HG03558 (cell line): ENCODE measurements around the gene SPRYD3.

Experiments
- ATAC-seq: cut with Tn5 transposase; IDR thresholded peaks from one replicate; pipeline ENCODE4 v1.9.1; 2021; ENCODE audit warnings: moderate number of reproducible peaks; ENCODE audit not compliant: unreplicated experiment; ENCODE audit errors: extremely low read depth

SPRYD3 gene

DNA sequence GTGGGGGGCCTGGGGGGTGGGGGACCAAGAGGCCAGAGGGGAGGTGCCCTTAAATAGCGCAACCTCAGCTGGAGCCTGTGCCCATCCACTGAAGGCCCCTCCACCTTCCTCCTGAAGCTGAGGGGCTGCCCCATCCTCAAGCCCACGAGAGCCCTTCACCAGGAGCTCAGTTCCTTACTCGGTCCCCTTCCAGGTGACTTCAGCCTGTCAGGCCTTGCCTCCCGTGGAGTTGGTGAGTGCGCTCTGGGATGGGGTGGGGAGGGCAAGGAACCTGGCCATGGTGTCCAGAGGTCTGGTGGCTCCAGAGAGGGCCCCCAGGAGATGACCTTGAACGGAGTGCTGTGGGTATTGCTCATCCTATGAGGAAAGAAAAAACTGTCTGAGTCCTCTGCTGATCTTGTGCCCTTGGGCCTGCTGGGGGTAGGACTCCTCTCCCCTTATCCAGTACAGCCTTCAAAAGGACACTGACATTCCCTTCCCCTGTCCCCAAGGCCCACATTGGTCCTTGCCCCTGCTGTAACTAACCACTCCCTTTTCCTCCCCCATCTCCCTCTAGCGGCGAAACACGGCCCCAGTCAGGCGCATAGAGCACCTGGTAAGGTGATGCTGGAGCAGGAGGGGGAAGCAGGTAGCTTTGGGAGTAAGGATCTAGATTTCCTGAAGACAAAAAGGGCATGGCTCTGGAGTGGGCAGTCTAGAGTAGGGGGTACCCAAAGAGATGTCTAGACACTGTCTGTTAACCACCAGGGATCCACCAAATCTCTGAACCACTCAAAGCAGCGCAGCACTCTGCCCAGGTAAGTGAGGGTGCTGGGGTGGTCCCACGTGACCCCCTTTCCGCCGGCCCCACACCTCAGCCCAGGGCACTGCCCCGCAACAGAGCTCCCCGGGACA is 25.7 kb downstream of the SPRYD3 start:
- no peak for ATAC-seq

DNA sequence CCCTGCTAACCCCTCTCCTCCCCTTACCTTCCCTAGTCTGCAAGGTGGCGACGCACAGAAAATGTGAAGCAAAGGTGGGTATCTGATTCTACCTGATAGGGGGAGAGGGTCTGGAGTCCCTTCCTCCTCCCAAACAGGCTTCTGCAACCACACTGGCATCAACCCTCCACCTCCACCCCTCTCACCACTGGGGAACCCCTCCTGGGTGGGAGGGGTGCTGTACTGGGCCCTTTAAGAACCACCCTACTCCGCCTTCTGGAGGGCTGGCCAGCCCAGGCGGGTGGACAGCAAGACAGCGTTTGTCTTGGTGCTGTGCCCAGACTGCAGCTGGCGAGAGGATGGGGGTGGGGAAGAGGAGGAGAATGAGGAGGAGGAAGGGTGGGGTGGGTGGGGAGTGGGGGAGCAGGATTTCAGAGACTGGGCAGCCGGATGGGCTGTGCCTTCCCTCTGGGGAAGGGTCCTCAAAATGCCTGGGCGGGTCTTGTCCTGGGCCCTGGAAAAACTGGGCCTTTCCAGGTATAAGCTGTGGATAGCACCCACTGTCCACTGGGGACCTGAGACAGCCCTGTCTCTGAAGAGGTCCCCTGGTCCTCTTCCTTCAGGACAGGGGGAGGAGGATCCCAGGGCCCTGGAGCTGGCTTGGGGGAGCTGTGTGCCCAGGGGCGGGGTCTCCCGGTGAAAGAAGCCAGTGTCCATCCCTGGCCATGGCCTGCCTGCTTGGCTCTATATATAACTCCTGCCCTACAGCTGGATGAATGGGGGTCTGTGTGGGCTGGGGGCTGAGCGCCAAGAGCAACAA is 26.6 kb downstream of the SPRYD3 start:
- no peak for ATAC-seq

DNA sequence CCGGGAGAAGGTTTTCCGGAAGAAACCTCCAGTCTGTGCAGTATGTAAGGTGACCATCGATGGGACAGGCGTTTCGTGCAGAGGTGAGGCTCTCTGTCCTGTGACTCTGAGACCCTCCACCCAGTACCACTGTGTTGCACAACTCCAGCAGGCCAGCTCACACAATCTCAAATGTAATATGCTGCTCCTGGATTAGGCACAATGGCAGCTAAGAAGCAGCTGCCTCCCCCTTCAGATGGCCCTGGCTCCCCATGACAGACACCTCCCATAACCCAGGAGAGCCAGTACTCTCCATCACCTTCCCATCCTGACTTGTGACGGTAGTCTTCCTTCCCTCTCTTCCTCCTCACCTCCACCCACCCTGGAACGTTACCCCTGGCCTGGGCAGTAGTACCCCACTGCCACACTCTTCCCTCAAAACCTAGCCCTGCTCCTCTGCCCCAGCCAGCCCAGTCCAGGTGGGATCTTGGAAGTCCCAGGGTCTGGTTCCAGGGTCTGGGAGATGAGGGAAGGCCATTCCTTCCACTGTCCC is 27.2 kb downstream of the SPRYD3 start:
- ATAC-seq = no peak

DNA sequence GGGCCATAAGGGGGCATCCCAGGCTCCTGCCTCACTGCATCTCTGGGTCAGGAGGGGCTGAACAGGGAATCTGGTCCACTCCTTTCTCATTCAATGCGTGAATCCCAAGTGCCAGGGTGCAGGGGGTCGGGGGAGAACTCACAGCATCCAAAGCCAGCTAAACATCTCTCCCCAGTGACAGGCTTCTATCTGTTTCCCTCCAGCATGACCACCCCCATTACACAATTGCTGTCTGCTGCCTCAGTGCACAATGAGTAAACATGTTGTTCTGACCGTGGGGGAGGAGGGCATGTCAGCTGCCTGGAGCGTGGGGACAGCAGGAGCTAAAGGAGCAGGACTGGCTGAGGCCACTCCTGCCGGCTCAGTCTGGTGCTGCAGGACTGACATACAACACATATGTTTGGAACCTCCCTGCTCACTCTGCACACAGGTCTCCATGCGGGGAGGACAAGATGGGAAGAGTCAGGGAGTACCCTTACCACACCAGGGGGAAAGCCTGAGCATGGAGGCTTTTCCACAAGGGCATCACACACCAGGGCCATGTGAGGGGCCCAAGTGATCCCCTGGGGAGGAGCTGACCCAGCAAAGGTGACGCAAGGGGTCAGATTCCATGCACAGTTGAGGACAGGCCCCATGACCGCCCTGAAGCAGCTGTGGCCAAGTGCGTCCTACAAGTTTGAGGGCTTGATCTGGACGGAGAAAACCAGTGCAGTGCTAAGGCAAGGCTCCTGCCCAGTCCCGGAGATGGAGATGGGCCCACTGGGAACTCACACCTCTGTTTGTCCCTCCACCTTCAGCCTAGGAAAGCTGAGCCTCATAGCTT is 27.9 kb downstream of the SPRYD3 start:
- no peak for ATAC-seq

DNA sequence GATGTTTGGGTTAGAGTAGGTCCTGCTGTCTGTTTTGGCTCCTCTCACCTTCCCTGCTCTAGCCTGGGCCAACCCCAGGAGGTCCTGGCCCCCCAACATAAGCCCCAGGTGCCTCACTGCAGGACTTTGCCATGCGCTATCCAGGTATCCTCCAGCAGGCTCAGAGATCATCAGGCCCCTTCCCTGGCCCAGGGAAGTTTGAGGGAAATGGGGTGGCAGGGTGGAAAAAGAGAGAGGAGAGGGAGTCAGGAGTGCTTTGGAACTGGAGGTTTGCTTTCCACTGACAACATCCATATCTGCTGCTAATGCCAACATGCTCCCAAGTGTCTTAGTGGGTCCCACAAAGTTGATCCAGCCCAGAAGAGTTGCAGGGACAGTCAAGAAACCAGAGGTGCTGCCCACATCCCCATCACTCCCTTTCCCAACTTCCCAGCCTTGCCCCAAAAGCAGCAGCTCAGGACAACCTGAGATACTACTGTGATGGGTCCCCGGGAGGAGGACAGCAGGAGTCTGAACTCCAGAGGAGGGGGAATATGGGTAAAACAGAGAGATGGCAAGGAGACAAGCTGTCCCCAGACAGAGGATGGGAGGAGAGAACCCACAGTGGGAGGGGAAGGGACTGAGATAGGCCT is 28.6 kb downstream of the SPRYD3 start:
- no peak for ATAC-seq

DNA sequence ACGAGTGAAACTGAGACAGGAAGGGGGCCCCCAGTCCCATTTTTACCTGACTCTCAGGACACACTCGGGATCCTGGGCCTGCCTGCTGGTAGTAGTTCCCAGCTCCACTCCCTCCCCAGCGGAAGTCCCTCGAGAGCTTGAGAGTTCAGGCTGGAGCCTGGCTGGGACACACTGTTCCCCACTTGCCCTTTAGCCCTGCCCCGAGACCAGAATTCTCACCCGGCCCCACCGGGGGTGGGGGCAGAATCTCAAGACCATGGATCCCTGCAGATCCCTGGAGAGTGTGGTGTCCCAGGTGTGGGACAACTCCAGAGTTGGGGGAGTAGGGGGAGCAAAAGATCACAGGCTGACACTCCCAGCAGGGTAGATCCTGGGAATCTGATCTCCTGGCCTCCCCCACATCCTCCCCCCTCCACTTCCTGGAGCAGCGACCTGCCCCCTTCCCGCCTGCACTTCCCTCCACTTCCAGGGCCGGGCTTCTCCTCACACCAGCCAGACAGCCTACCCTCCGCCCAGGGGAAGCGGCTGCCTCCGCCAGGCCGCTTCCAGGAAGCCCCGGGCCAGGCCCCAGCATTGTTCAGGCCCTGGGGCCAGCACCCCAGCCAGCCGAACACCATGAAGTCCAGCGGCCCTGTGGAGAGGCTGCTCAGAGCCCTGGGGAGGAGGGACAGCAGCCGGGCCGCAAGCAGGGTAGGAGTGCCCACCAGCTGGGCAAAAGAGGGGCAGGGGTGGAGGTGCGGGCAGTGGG is 29.4 kb downstream of the SPRYD3 start, which contains the start of gene TNS2:
TNS2 (plus strand) TSS at position 495 of the 748 bp plus-strand sequence; CDS start at position 616, 121 bp downstream.
- ATAC-seq = no peak

DNA sequence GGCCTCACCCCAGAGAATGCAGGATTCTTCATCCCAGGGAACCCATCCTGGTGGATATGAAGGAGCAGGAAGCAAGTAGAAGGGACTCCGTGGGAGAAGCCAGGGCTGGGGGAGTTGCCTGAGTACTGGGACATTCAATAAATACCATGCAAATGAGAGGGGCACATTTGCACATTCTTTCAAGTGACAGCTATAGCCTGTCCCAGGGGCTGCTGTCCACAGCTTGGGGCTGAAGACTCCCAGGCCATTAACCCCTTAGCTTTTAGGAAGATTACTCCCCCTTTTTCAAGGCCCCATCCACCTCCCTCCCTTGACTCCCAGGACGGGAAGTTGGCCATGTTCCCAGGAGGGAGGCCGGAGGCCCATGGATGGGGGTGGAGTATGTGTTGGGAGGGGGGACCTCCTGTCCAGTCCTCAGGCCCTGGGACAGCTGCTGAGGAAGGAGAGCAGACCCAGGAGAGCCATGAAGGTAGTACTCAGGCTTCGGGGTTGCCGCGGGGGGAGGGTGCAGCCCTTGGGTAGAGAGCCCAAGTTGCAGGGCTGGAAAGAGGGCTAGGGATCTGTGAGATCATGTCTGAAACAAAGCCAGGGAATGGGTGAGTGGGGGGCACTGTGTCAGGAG is 30.3 kb downstream of the SPRYD3 start:
- no peak for ATAC-seq

DNA sequence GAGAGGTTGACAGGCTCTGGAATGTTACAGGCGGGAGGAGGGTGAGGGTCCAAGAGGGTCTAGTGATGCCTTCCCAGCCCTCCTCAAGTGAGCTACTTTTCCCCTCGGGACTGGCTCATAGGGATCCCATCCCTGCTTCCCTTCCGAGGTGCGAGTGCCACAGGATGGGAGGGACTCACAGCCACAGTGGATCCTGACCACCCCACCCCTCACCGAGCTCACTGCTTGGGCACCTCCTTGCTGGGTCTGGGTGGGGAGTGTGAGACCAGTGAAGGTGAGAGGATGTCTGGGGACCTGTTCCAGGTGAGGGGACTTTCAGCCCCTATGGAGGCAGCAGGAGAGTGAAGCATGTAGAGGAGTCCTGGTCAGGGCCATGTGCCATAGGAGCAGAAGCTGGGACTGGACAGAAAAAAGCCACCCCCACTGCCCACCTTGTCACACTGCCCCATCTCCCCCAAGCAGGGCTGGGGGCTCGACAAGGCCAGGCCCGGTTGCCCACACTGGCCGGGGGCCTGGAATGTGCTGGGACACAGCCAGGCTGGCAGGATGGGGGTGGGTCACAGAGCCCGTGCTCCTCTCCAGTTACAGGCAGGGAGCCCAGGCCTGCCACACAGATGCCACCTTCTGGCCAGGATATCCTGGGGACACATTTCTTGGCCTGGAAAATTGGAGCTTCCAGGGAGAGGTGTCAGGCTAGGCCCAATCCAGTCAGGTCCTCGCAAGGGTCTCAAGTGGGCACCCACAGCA is 31.0 kb downstream of the SPRYD3 start:
- ATAC-seq = no peak

DNA sequence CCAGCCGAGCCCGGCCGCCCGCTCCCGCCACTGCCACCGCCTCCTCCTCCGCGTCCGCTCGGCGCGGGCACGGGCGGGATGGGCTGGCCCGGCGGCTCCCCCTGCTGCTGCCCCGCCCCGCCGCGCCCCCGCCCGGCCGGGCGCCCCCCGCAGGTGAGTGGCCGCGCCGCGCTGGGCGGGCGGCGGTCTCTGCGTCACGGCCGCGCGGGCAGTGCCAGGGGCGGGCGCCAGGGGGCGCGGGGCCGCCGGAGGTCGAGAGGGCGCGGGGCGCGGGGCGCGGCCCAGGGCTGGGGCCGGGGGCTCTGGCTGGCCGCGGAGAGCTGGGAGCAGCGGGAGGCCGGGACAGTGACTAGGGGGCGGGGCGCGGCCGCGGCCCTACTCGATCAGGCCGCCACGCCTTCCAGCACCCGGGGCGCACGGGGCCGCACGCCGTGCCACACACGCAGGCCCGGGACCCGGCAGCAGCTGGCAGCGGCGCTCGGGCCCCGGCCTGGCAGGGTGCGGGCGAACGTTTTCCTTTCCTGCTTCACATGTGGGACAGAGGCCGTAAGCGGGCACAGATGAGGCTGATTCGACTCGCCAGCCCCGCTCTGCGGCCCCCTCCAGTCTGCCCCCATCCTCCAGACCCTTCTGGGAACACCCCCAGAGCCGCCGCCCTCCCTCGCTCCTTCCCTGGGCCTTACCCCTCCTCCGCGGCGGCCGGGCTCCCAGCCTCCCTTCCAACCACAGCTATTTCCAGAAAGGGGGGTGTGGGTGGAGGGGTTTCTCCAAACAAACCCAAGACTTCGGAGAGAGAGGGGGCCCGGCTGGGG is 31.8 kb downstream of the SPRYD3 start:
- no peak for ATAC-seq

DNA sequence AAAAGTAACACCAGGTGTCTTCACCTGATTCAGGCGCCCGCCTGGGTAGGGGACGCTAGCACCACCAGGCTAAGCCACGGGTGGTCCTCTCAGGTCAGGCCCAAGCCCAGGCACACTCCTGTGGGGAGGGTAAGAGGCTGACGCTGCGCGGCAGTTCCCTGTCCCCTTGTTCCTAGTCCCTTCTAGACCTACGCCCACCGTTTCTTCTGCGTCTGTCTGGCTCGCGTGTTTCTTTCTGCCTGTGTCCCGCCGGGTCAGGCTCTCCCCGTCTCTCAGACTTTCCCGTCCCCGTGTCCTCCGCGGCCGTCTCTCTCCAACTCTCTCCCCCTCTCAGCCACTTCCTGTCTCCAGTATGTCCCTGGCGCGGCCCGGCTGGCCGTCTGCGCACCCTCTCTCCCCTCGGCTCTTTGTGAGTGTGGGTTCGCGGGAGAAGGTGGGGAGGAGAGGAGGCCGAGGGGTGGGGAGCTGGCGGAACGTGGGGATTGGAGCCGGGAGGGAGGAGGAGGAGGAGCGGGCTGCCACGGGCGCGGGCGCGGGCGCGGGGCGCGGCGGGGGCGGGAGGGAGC is 32.5 kb downstream of the SPRYD3 start:
- ATAC-seq = no peak

DNA sequence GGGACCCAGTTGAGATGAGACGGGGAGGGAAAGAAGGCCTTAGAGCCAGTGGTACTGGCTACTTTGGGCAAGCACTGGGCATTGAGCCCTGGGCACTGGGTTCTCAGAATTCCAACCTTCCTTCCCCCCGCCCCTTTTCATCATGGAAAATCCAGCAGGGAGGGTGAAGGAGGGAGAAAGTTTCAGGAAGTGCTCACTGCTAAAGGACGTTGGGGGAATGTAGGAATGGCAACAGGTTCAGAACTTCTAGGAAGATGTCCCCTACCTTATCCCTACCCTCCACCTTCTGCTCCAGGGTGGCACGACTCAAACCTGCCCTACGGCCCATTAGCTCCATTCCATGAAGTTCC is 33.5 kb downstream of the SPRYD3 start:
- ATAC-seq = no peak

DNA sequence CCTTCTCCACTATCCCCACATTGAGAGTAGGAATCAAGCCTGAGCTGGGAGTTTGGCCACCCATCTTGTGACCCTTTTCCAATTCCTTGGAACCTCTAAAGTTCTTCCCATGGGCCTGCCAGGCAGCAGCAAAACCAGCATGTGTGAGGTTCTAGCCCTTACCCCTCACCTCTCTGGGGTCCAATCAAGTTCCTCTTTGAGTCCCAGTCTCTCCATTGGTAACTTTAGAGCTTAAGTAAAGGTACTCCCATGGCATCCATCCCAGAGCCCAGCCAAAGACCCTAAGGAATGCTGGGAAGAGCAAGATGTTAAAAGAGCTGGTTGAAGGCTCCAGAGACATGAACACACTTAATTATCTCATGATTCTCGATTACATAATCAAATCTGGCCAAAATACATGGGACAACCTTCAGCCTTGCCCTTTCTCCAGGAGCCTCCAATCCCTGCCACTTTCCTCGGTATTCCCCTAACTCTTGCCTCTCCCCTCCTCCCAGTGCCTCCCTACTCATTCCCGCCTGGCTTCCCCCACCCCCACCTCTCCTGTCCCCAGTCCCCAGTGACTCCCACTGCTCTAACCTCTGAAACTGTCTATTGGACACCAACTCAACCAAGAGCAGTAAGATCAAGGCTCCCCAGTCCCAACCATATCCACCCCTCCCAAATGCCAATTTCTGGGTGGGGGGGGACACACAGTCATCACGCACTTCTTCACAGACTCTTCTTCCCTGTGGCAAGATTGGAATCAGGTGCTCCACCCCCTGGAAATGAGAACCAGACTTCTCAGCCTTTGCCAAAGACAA is 34.1 kb downstream of the SPRYD3 start:
- no peak for ATAC-seq

DNA sequence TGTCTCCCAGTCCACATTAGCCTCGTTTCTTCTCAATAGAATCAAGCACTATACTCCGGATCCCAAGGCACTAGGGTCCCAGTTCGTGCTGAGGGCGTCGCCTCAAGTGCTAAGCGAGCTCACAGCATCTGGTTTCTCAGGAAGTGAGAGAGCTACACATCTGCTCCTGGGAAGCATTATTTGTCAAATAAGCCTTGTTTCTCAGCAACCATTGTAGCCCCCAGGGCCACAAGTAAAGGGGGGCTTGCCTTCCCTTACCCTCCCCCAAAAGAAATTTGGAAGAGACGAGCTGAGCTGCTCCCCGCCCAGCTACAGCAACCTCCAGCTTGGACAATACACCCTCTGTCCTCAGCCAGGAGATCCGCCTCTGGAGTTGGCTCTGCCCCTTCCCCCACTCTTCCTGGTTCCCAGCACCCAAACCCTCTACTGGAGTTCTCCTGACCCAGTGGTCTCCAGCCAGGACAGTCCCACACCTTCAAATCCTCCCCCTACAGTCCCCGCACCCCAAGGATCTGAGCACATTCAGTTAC is 35.1 kb downstream of the SPRYD3 start:
- ATAC-seq = no peak

DNA sequence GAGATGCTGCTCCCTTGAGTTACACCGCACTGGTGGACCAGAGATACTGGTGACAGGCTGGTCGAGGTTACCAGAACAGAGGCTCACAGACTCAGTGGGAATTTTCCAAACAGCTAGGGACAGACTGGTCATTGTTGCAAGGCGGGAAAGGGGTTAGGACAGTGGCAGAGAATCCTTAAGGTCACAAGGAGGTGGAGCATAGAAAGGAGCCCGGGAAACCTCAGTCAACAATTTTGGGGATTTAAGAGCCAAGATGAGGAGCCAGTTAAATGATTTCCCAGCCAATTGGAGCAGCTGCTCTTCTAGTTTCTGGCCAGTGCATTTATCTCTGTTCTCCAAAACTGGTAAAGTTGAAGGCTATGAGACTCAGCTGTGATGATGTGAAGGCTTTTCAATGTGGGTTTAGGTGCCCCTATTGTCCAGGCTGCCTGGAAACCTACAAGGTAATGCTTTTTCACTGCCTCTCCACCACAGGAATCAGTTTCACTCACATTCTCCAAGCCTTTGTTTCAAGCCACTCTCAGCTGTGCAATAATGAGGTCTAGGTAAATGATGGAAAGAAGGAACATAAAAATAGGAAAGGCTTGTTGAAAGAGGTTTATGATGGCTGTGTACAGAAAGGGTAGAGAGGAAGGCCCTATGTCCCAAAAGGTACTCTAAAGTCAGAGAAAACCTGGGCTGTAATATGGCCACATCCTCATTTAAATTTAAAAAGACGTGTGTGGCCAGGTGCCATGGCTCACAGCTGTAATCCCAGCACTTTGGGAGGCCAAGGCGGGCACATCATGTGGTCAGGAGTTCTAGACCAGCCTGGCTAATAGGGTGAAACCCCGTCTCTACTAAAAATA is 36.4 kb downstream of the SPRYD3 start:
- no peak for ATAC-seq

DNA sequence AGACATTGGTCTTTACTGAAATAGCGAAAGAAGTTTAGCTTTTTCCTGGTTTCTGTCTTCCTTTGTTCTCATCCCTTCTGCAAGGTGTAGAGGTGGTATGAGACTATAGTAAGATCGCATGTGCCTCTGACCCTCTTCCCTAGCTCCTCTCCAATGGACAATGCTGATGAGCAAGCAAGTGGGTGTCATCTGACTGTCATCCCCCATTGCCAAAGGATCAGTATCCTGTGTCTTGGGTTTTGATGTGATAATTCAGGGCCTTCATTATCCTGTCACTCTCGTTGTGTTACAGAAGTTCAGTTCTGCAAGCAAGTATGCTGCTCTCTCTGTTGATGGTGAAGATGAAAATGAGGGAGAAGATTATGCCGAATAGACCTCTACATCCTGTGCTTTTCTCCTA is 39.3 kb downstream of the SPRYD3 start:
- no peak for ATAC-seq
